Liver (tissue), 9 donors: Measurements from ENCODE around the gene RDH11. TPM values are rescaled to one million over a fixed set of nuclear protein-coding genes. Genes with fewer than 3 reads are reported as not detected.

Experiments used
- DNase-seq: peaks from one replicate; pipeline ENCODE4 v3.0.0-alpha.2; 2017; ENCODE audit warnings: low spot score
- H3K27ac ChIP-seq, 2 donors: one replicate each; pipeline ENCODE4 v1.7.0; 2013; ENCODE audit warnings: inconsistent platforms in 2 of 2, low read length in 2 of 2, control low read depth in 1 of 2, low read depth in 1 of 2, mild to moderate bottlenecking in 1 of 2
- H3K27me3 ChIP-seq, 4 donors: one replicate each; pipeline versions ENCODE4 v1.6.1 to v1.7.0; 2013; ENCODE audit warnings: low read length in 3 of 4, inconsistent platforms in 1 of 4, mild to moderate bottlenecking in 1 of 4, moderate library complexity in 1 of 4; ENCODE audit not compliant: control insufficient read depth in 4 of 4, insufficient read depth in 4 of 4
- H3K36me3 ChIP-seq, 4 donors: one replicate each; pipeline versions ENCODE4 v1.6.1 to v1.7.0; 2013; ENCODE audit warnings: low read length in 3 of 4, mild to moderate bottlenecking in 3 of 4, low read depth in 1 of 4, moderate library complexity in 1 of 4; ENCODE audit not compliant: control insufficient read depth in 4 of 4, insufficient read depth in 3 of 4
- H3K4me1 ChIP-seq, 4 donors: one replicate each; pipeline versions ENCODE4 v1.6.1 to v1.7.0; 2013; ENCODE audit warnings: low read length in 3 of 4, mild to moderate bottlenecking in 3 of 4, moderate library complexity in 1 of 4; ENCODE audit not compliant: control insufficient read depth in 4 of 4, insufficient read depth in 4 of 4
- H3K4me3 ChIP-seq, 3 donors: one replicate each; pipeline versions ENCODE4 v1.6.1 to v1.7.0; 2013; ENCODE audit warnings: low read length in 3 of 3, control low read depth in 1 of 3, low read depth in 1 of 3, mild to moderate bottlenecking in 1 of 3
- H3K9ac ChIP-seq, 2 donors: one replicate each; pipeline ENCODE4 v1.7.0; 2013; ENCODE audit warnings: low read length in 2 of 2, mild to moderate bottlenecking in 2 of 2, moderate library complexity in 2 of 2, control low read depth in 1 of 2, low read depth in 1 of 2
- H3K9me3 ChIP-seq, 4 donors: one replicate each; pipeline versions ENCODE4 v1.6.1 to v1.7.0; 2013; ENCODE audit warnings: low read length in 3 of 4; ENCODE audit not compliant: control insufficient read depth in 4 of 4
- EGR1 ChIP-seq, 2 donors: IDR thresholded peaks; 2 replicates each; pipeline ENCODE4 v1.6.1; 2016 to 2018; ENCODE audit warnings: antibody characterized with exemption in 2 of 2, low read depth in 2 of 2
- FOXA1 ChIP-seq: IDR thresholded peaks from 2 replicates; pipeline ENCODE4 v1.6.1; 2016; ENCODE audit warnings: antibody characterized with exemption
- FOXA2 ChIP-seq: IDR thresholded peaks from 2 replicates; pipeline ENCODE4 v1.6.1; 2016; ENCODE audit warnings: antibody characterized with exemption
- GABPA ChIP-seq, 2 donors: IDR thresholded peaks in 1 of 2; conservative IDR thresholded peaks in 1 of 2; 2 replicates each; pipeline ENCODE4 v1.6.1; 2016; ENCODE audit warnings: antibody characterized with exemption in 2 of 2, mild to moderate bottlenecking in 1 of 2, moderate library complexity in 1 of 2
- HNF4A ChIP-seq, 2 donors: conservative IDR thresholded peaks; 2 replicates each; pipeline ENCODE4 v1.6.1; 2016; ENCODE audit warnings: antibody characterized with exemption in 2 of 2, mild to moderate bottlenecking in 2 of 2
- HNF4G ChIP-seq: IDR thresholded peaks from 2 replicates; pipeline ENCODE4 v1.6.1; 2016; ENCODE audit warnings: antibody characterized with exemption
- JUND ChIP-seq, 2 donors: IDR thresholded peaks; 2 replicates each; pipeline ENCODE4 v1.6.1; 2016; ENCODE audit warnings: antibody characterized with exemption in 2 of 2
- NR2F2 ChIP-seq: IDR thresholded peaks from 2 replicates; pipeline ENCODE4 v1.6.1; 2016; ENCODE audit warnings: antibody characterized with exemption
- RAD21 ChIP-seq, 2 donors: IDR thresholded peaks; 2 replicates each; pipeline ENCODE4 v1.6.1; 2016; ENCODE audit warnings: antibody characterized with exemption in 2 of 2, mild to moderate bottlenecking in 2 of 2
- RXRA ChIP-seq, 2 donors: IDR thresholded peaks; 2 replicates each; pipeline ENCODE4 v1.6.1; 2017 to 2018; ENCODE audit warnings: antibody characterized with exemption in 2 of 2, mild to moderate bottlenecking in 1 of 2
- SP1 ChIP-seq: IDR thresholded peaks from 2 replicates; pipeline ENCODE4 v1.6.1; 2018; ENCODE audit warnings: antibody characterized with exemption, mild to moderate bottlenecking
- TAF1 ChIP-seq: conservative IDR thresholded peaks from 2 replicates; pipeline ENCODE4 v1.6.1; 2016; ENCODE audit warnings: antibody characterized with exemption, mild to moderate bottlenecking
- YY1 ChIP-seq: IDR thresholded peaks from 2 replicates; pipeline ENCODE4 v1.6.1; 2016; ENCODE audit warnings: antibody characterized with exemption, mild to moderate bottlenecking
- WGBS: extraction: QIAGEN DNeasy Blood & Tissue Kit; methylation state at CpG from one replicate; pipeline ENCODE4 v1.1.7; 2013; 5-methylcytosine and 5-hydroxymethylcytosine counted together
- polyA plus RNA-seq, 2 donors: library from polyadenylated mRNA; stranded (reverse) in 1 of 2; unstranded in 1 of 2; fragments of 200-250 nt in 1 of 2; fragments of >200 nt in 1 of 2; fragmentation: Nextera tagmentation in 1 of 2; extraction: Ambion mirVana in 1 of 2; gene quantifications; one replicate each; pipeline versions ENCODE4 v1.2.1 to v1.2.3, GENCODE V29; 2013 to 2015
- total RNA-seq, 2 donors: library from RNA; depleted of rRNA; stranded (reverse); fragments of >200 nt; gene quantifications; one replicate each; pipeline ENCODE4 v1.2.3, GENCODE V29; 2014
- TF ChIP-seq, protein P1 (sequence below): IDR thresholded peaks from 2 replicates; pipeline ENCODE4 v1.6.1; 2016; ENCODE audit warnings: antibody characterized with exemption
- TF ChIP-seq, protein P2 (sequence below): fragments of 150-350 bp; IDR thresholded peaks from 2 replicates; pipeline ENCODE4 v1.5.1; 2017; ENCODE audit warnings: improper control_type of control experiment, low read depth, low read length; ENCODE audit not compliant: missing input control
- TF ChIP-seq, protein P3 (sequence below): IDR thresholded peaks from 2 replicates; pipeline ENCODE4 v1.6.1; 2016; ENCODE audit warnings: antibody characterized with exemption, mild to moderate bottlenecking
- TF ChIP-seq, protein P4 (sequence below): IDR thresholded peaks from 2 replicates; pipeline ENCODE4 v1.6.1; 2016; ENCODE audit warnings: antibody characterized with exemption
- TF ChIP-seq, protein P5 (sequence below): IDR thresholded peaks from 2 replicates; pipeline ENCODE4 v1.6.1; 2016; ENCODE audit warnings: antibody characterized with exemption
- donor health status: healthy.
- donor health status: healthy.
- donor health status: healthy.
- donor health status: healthy.
- donor health status: healthy.

The RDH11 gene
- total and polyA plus RNA-seq, 4 donors = 99.7 to 174 (median 137) TPM

DNA sequence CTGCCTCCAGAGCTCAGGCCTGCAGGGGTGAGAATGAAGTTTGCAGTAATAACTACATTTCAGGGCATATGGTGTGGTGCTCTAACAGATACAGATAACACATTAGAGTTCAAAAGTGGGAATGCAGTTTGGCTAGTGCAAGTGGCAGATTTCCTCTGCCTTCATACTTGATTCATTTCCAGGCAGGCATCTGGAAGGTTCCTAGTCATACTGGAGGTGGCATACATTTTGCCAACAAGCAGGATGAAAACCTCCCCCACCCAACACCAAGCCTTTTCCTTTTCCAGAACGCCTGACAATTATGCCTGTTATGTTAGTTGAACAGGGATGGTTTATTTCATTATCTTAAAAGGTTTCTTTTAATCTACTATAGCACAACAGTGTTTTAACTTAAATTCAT, 45.4 kb downstream of the RDH11 start:
- no peak overlapping the region for H3K27ac ChIP-seq
- no peaks in the 10 kb centered on the region for H3K9me3 ChIP-seq
- peaks cover 3 to 68% (median 64%) of the 10 kb centered on the region in 4 donors for H3K36me3 ChIP-seq
- no peak overlapping the region for H3K9ac ChIP-seq
- no peak overlapping the region for H3K4me3 ChIP-seq
- DNase-seq = no peak
- WGBS = 96% methylated on average over 1 of the region's 1 CpG
- no peaks in the 10 kb centered on the region for H3K27me3 ChIP-seq
- TF ChIP-seq HNF4A (conservative IDR thresholded peaks at IDR 0.05) (no peak), RXRA (IDR thresholded peaks at IDR 0.05) (no peak), EGR1 (IDR thresholded peaks at IDR 0.05; ENCODE audit: low read depth in 2 of 2) (no peak), JUND (IDR thresholded peaks at IDR 0.05) (no peak), FOXA2 (no peak), SP1 (no peak), YY1 (no peak), FOXA1 (no peak), RAD21 (IDR thresholded peaks at IDR 0.05) (no peak), GABPA (IDR thresholded peaks at IDR 0.05 in 1 of 2, conservative IDR thresholded peaks at IDR 0.05 in 1 of 2) (no peak), NR2F2 (no peak), HNF4G (no peak), TAF1 (no peak)
- TF ChIP-seq, protein P1, sequence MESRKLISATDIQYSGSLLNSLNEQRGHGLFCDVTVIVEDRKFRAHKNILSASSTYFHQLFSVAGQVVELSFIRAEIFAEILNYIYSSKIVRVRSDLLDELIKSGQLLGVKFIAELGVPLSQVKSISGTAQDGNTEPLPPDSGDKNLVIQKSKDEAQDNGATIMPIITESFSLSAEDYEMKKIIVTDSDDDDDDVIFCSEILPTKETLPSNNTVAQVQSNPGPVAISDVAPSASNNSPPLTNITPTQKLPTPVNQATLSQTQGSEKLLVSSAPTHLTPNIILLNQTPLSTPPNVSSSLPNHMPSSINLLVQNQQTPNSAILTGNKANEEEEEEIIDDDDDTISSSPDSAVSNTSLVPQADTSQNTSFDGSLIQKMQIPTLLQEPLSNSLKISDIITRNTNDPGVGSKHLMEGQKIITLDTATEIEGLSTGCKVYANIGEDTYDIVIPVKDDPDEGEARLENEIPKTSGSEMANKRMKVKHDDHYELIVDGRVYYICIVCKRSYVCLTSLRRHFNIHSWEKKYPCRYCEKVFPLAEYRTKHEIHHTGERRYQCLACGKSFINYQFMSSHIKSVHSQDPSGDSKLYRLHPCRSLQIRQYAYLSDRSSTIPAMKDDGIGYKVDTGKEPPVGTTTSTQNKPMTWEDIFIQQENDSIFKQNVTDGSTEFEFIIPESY = no peak
- TF ChIP-seq, protein P2, sequence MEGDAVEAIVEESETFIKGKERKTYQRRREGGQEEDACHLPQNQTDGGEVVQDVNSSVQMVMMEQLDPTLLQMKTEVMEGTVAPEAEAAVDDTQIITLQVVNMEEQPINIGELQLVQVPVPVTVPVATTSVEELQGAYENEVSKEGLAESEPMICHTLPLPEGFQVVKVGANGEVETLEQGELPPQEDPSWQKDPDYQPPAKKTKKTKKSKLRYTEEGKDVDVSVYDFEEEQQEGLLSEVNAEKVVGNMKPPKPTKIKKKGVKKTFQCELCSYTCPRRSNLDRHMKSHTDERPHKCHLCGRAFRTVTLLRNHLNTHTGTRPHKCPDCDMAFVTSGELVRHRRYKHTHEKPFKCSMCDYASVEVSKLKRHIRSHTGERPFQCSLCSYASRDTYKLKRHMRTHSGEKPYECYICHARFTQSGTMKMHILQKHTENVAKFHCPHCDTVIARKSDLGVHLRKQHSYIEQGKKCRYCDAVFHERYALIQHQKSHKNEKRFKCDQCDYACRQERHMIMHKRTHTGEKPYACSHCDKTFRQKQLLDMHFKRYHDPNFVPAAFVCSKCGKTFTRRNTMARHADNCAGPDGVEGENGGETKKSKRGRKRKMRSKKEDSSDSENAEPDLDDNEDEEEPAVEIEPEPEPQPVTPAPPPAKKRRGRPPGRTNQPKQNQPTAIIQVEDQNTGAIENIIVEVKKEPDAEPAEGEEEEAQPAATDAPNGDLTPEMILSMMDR = no peak
- TF ChIP-seq, protein P3, sequence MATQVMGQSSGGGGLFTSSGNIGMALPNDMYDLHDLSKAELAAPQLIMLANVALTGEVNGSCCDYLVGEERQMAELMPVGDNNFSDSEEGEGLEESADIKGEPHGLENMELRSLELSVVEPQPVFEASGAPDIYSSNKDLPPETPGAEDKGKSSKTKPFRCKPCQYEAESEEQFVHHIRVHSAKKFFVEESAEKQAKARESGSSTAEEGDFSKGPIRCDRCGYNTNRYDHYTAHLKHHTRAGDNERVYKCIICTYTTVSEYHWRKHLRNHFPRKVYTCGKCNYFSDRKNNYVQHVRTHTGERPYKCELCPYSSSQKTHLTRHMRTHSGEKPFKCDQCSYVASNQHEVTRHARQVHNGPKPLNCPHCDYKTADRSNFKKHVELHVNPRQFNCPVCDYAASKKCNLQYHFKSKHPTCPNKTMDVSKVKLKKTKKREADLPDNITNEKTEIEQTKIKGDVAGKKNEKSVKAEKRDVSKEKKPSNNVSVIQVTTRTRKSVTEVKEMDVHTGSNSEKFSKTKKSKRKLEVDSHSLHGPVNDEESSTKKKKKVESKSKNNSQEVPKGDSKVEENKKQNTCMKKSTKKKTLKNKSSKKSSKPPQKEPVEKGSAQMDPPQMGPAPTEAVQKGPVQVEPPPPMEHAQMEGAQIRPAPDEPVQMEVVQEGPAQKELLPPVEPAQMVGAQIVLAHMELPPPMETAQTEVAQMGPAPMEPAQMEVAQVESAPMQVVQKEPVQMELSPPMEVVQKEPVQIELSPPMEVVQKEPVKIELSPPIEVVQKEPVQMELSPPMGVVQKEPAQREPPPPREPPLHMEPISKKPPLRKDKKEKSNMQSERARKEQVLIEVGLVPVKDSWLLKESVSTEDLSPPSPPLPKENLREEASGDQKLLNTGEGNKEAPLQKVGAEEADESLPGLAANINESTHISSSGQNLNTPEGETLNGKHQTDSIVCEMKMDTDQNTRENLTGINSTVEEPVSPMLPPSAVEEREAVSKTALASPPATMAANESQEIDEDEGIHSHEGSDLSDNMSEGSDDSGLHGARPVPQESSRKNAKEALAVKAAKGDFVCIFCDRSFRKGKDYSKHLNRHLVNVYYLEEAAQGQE = no peak
- TF ChIP-seq, protein P4, sequence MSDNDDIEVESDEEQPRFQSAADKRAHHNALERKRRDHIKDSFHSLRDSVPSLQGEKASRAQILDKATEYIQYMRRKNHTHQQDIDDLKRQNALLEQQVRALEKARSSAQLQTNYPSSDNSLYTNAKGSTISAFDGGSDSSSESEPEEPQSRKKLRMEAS = no peak
- TF ChIP-seq, protein P5, sequence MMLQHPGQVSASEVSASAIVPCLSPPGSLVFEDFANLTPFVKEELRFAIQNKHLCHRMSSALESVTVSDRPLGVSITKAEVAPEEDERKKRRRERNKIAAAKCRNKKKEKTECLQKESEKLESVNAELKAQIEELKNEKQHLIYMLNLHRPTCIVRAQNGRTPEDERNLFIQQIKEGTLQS = no peak
- no peaks in the 10 kb centered on the region for H3K4me1 ChIP-seq
